ENCODE data around the gene GLTPD2.

The GLTPD2 gene

DNA sequence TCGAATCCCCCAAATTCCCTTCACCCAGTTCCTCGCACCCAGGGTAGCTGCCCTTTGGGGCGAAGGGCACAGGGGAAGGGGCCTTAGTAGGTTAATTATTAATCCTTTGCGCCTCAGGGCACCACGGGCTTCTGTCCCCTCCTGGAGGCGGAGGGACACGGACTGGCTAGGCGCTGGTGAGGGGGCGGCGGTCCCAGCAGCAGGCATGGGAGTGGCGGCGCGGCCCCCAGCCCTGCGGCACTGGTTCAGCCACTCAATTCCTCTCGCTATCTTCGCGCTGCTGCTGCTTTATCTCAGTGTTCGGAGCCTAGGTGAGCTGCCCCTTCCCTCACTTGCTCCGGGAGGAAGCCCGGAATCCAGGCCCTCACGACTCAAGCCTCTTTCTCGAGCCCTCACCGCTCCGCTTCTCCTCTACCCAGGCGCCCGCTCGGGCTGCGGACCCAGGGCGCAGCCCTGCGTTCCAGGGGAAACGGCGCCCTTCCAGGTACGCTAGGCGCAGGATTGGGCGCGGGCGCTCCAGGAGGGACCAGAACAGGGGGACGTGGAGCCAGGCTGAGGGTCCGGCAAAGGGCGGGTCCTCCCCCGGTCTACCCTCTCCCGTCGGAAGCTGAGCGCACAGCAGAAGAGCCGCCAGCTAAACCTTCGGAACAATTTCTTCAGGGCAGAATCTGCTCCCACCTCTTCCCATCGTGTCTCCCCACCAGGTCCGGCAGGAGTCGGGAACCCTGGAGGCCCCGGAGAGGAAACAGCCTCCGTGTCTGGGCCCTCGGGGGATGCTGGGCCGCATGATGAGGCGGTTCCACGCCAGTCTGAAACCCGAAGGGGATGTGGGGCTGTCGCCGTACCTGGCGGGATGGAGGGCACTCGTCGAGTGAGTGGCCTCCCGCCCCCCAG is at the start of gene GLTPD2:
Gene GLTPD2, plus strand, starts transcription at position 158 of the 894 bp plus-strand sequence. Its CDS starts 48 bp downstream, at position 206.
- DNase-seq: no peak

DNA sequence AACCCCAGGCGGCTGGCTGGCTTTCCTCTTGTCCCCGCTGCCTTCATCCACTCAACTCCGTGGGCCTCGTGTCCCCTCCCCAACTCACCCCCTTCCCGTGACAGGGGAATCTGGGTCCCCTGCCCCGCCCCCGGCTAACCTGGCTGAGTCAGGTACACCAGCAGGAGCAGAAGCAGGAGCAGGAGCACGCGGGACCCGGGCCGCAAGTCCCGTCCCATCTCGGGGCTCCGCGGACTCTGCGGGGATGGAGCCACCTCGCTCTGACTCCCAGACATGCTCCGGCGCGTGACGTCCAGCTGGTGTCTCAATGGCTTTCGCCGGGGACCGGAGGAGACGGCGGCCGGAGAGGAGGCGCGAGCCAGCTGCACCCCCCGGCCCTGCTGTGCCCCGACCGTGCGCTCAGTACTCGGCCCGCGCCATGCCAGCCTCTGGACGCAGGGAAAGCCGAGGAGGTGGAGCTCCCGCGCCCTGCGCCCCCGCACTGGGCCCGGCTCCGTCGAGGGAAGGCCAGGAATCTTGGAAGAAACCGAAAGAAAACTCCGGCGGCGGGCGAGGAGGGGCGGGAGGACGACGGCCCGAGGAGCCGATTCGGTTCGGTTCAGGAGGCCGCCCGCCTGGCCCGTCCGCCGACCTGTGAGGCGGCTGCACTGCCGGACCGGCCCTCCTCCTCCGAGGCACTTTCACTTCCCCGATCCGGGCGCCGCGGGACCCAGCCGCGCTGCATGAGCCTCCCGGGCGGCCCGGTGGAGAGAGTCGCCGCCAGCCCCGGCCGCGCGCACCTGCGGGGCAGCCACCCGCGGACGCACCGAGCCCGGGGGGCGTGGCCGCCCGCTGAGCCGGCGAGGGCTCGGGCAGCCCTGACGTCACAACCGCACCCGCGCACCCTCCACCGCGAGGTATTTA is 49.4 kb upstream of the GLTPD2 start, which contains the start of the genes CXCL16 and ZMYND15:
Gene CXCL16, minus strand, starts transcription at position 807 of the 903 bp plus-strand sequence. Its CDS starts 589 bp downstream, at position 218.
Gene ZMYND15, plus strand, starts transcription at position 712 of the 903 bp plus-strand sequence. CDS start 716 bp downstream, outside the sequence.
- no peak for DNase-seq

DNA sequence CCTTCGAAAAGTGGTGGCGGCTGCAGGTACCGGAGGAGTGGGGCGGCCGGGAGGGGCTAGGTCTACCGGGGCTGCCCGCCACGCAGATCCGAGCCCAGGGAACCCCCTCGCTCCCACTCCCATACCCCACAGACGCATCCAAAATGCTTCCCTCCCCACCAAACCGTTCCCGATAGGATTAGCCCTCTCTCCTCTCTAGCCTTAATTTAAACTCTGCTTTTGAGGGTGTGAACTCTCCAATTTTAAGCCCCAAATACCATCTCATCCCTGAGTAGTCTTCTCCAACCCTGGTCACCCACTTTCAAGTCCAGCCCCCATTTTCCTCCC is 48.8 kb upstream of the GLTPD2 start:
- DNase-seq: no peak

DNA sequence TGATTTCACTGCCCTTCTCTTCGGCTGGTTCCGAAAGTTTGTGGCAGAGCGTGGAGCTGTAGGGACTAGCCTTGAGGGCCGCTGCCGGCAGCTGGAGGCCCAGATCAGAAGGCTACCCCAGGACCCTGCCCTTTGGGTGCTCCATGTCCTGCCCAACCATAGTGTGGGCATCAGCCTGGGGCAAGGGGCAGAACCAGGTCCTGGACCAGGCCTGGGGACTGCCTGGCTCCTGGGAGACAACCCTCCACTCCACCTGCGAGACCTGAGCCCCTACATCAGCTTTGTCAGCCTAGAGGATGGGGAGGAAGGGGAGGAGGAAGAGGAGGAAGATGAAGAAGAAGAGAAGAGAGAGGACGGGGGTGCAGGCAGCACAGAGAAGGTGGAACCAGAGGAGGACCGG is 48.2 kb upstream of the GLTPD2 start:
- no peak for DNase-seq

DNA sequence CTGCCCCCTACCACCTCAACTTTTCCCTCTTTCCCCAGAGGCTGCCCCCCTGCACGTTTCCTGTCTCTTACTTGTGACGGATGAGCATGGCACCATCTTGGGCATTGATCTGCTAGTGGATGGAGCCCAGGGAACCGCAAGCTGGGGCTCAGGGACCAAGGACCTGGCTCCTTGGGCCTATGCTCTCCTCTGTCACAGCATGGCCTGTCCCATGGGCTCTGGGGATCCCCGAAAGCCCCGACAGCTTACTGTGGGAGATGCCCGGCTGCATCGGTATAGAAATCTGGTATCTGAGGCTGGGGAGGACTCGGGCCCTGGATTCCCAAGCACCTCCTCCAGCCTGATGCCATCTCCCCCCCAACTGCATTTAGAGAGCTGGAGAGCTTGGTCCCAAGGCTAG is 47.2 kb upstream of the GLTPD2 start:
- no peak for DNase-seq

DNA sequence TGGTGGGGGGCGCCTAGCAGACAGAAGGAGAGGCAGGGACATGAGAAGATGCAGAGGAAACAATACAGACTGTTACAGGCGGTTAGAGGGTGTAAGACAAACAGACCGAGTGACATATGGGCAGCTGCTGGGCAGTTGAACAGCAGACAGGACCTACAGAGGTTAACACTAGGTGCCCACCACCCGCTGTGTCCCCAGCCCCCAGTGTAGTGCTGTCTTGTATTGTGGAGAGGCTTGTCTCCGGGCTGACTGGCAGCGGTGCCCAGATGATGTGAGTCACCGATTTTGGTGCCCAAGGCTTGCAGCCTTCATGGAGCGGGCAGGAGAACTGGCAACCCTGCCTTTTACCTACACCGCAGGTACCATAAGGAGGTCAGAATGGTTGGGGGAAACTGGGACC is 46.6 kb upstream of the GLTPD2 start:
- no peak for DNase-seq

DNA sequence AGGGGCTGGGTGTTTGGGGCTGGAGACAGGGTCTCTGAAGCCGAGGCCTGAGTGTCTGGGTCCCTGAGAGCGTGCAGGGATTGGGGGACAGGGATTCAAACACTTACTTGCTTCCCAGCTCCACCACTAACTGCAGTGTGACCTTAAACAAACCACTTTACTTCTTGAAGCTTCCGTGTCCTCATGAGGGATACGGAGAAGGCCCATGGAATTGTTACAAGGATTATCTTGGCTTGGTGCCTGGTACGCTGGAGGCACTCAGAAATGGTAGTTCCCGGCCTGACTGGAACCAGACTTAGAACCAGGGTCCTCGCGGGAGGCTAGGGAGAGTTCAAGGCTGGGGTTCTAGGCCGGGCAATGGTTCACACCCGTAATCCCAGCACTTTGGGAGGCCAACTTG is 46.1 kb upstream of the GLTPD2 start:
- DNase-seq: no peak

DNA sequence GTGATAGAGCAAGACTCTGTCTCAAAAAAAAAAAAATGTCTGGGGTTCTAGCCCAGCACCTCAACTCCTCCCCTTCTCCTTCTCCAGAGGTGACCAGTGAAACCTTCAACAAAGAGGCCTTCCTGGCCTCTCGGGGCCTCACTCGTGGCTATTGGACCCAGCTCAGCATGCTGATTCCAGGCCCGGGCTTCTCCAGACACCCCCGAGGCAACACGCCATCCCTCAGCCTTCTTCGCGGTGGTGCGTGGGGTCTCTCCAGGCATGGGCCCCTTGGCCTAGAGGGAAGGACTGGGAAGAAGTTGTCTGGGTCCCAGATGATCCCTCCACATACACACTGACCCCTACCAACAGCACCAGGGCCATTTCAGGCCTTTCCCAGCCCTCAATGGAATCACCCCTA is 45.5 kb upstream of the GLTPD2 start:
- no peak for DNase-seq

DNA sequence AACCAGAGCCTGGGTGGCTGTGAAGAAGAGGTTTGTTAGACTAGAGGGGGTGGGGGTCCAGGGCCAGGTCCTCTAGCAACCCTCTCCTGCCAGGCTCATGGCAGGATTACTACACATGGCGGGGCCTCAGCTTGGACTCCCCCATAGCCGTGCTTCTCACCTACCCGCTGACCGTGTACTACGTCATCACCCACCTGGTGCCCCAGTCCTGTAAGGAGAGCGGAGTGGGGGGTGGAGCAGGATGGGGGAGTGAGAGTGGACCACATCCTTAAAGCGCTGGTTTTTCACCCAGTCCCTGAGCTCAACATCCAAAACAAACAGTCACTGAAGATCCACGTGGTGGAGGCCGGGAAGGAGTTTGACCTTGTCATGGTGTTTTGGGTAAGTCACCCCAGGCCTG is 44.9 kb upstream of the GLTPD2 start:
- DNase-seq: no peak

DNA sequence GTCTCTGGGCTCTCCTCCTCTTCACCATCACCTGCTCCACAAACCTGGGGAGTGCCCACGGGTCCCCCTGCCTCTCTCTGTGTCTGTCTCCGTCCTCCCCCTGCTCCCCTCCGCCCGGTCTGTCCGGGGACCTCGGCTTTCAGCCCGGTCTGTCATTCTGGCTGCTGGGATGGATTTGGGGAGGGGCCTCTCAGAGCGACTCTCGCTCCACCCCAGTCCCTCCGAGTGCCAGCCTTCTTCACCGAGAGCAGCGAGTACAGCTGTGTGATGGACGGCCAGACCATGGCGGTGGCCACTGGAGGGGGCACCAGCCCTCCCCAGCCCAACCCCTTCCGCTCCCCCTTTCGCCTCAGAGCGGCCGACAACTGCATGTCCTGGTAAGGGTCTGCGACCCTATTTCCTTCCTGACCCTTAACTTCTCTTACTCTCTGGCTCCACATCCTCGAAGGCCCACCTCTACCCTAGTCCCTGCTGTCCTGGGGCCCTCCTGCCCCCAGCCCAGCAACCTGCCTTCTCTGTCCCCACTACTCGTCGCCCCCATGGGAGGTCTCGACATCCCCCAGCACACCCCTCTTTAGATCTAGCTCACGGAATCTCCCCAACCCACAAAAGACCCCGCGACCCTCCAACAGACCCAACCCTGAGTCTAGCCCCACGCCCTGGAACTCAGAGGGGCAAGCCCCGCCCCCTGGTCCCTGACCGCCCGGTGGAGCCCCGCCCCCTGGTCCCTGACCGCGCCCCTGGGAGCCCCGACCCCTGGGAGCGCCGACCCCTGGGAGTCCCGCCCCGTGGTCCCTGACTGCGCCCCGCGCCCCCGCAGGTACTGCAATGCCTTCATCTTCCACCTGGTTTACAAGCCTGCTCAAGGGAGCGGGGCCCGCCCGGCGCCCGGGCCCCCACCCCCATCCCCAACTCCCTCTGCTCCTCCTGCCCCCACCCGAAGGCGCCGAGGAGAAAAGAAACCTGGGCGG is 43.5 kb upstream of the GLTPD2 start:
- DNase-seq: no peak

DNA sequence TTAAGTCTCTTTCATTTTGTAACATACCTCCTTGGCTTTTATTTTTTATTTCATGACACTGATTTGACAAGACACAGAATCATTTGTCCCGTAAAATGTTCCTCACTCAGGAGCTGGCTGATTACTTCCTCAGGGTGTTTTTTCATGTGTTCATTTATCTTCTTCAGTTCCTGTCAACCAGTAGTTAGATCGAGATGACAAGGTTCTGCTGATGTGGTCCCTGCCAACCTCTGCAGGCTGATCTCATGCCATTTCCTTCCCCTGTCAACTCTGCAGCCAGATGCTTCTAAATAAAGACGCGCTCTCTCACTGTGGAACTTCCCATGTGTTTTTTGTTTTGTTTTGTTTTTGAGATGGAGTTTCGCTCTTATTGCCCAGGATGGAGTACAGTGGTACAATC is 40.9 kb upstream of the GLTPD2 start:
- no peak for DNase-seq

DNA sequence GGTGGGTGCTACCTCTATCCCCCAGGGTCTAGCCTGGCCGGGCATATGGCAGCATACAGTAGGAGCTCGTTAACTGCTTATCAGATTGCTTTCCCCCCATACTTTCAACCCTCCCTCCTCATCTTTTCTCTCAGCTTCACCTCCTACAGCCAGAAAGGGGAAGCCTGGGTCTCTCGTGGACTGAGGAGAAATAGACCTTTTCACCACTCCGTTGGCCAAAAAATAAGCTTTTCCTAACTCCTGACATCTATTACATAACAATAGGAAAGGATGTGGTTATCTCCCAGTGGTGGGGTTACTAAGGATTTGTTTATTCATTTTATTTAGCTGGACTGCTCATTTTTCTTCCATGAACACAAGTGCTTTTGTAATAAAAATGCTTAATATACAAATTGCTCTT is 40.1 kb upstream of the GLTPD2 start:
- no peak for DNase-seq

DNA sequence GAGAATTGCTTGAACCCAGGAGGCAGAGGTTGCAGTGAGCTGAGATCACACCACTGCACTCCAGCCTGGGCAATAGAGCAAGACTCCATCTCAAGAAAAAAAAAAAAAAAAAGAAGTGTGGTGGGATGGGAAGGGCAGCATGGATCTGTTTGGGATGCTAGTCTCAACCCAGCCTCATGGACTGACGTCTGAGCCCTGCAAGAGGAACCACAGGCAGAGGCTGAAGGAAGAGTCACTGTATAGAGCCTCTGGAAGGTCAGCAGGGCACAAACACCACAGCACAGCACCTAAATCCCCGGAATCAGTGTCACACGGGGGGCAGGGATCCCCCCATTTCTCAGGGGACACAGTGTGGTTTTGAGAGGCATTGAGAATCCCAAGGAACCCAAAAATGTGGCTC is 38.2 kb upstream of the GLTPD2 start:
- DNase-seq: no peak

DNA sequence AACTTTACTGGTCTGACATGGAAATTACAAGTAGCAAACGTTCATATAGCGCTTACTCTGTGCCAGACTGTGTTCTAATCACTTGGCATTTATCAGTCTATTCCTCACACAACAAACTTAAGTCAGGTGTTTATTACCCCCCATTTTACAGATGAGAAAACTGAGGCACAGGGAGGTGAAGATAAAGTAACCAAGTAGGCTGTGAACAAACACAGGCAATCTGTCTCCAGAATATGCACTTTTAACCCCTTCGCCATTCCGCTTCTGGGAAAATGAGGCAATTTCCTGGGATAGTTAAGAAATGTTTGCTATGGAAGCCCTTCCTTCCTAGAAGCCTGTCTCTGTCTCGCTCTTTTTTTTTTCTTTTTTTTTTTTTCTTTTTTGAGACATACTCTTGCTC is 36.8 kb upstream of the GLTPD2 start:
- no peak for DNase-seq

DNA sequence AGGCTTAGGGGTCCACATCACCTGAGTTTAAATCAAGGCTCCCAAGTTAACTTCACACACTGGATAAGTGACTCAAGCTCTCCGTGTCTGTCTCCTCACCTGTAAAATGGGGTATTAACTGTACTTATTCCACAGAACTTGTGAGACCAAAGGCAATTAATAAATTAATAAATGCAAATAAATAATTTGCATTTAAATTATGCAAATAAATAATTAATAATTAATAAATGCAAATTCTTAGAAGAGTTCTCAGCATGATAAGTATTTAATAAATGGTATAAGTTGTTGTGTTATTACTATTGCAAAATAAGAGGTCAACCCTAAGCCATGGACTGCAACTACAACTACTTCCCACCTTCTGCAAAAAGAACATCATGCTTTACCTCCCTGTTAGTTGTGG is 35.4 kb upstream of the GLTPD2 start:
- no peak for DNase-seq

DNA sequence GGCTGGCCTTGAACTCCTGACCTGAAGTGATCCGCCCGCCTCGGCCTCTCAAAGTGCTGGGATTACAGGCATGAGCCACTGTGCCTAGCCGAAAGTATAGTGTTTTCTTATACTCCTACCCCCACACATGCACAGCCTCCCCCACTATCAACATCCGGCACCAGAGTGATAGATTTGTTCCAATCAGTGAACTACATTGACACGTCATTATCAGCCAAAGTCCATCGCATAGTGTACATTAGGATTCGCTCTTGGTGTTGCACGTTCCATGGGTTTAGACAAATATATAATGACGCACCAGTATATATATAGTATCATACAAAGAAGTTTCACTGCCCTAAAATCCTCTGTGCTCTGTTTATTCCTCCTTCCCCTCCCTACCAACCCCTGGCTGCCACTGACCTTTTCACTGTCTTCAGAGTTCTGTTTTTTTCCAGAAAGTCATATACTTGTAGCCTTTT is 29.0 kb upstream of the GLTPD2 start:
- no peak for DNase-seq

DNA sequence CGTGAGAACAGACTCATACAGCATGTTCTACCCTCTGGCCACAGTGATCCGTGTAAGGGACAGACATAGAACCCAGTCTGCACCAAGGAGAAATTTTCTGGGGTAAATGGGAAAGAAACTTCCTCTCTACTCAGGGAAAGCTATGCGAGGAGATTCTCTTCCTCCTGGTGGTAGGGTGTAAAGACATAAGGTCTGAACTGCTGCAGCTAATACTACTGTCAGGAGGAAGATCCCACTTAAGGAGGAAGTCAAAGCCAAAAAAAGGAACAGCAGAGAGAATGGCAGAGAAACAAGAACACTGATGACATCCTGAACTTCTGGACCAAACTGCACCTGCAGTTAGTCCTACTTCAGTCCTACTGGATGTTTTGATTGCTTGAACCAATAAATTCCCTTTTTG is 24.2 kb upstream of the GLTPD2 start:
- no peak for DNase-seq

DNA sequence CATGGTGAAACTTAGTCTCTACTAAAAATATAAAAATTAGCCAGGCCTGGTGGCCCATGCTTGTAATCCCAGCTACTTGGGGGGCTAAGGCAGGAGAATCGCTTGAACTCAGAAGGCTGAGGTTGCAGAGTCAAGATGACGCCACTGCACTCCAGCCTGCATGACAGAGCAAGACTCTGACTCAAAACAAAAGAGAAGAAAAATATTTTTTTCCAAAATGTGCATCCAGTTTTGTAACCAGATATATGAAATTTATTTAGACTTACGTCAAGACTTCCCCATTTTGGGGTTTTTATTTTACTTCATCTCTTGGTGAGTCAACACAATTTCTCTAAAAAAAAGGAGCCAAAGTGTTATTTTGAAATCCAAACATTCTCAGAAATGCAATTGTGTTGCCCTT is 22.6 kb upstream of the GLTPD2 start:
- no peak for DNase-seq

DNA sequence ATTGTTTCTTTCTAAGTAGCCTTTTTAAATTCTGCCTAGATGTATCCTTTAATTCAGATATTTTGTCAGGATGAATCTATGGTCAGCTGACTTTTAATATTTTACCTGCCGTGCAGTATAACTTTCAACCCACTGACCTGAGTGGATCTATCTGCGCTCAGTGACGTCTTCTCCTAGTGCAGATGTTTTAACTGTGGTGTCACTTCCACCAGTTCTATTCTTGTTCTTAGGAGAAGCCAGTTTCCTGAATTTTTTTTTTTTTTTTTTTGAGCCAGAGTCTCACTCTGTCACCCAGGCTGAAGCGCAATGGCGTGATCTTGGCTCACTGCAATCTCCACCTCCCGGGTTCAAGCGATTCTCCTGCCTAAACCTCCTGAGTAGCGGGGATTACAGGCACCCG is 22.0 kb upstream of the GLTPD2 start:
- DNase-seq: no peak

DNA sequence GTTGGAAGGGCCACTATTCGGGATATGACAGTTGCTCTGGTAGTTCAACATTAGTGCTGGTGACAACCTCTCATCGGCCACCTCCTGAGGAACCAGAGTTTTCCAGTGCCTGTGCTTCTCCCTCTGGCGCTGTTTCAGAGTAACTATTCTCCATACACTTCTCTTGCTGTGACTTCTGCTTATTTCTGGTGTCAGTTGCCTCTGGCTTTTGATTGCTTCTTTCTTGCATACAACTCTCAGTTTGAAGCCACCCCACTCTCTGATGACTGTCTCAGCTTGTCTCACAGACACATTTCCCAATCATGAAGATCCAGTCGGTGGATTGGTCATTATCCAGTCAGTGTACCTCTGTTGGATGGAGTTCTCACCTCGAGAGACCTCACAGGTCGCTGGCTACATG is 20.5 kb upstream of the GLTPD2 start:
- no peak for DNase-seq

DNA sequence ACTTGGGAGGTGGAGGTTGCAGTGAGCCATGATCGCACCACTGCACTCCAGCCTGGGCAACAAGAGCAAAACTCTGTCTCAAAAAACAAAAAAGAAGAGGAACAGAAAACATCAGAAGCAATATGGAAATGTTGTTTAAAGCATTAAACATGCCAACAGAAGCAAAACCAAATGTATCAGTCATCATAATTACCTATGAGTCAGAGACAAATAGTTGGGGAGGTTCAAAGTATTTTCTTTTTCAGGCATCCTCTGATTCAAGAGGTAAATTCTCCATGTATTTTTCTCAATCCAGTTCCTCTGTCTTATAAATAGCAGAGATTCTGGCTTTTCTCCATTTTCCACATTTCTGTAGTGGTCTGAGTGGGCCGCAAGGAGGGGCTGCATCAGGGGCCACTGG is 19.1 kb upstream of the GLTPD2 start:
- peak; percentile 15 for DNase-seq

DNA sequence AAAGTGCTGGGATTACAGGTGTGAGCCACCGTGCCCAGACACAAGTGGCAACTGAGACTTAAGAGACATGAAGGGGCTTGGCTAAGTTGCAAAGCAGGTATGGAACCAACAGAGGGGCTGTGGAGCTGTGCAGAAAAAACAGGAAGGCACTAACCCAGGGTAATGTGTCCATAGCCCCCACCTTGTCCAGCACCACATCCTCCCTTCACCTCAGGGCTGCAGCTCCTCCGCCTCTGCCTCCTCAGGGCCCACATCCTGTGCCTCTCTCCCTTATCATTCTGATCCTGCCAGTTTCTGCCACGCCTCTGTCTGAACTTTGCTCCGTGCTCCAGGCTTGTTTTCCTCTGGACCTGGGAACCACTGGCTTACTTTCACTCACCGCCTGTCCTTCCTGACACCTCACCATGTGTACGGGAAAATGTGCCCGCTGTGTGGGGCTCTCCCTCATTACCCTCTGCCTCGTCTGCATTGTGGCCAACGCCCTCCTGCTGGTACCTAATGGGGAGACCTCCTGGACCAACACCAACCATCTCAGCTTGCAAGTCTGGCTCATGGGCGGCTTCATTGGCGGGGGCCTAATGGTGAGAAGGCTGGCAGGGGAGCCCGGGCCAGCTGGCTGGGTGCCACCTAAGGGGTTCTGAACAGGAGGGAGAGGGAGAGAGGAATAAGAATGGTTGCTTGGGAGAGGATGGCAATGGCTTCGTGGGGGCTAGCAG is 17.1 kb upstream of the GLTPD2 start, which contains the start of gene TM4SF5:
Gene TM4SF5, plus strand, starts transcription at position 368 of the 716 bp plus-strand sequence. Its CDS starts 37 bp downstream, at position 405.
- DNase-seq: no peak
